ENCODE measurements around the gene DNAJC21.

- TF ChIP-seq POLR2A (IDR thresholded peaks at IDR 0.05) (no peak), CTCF (IDR thresholded peaks at IDR 0.05) (no peak)
These were observed 48.7 kb downstream of the DNAJC21 start for GRCh38 chr5:34977934-34978613.

Data from testis (tissue), 2 donors.